ENCODE results near the gene PFKP.

DNA sequence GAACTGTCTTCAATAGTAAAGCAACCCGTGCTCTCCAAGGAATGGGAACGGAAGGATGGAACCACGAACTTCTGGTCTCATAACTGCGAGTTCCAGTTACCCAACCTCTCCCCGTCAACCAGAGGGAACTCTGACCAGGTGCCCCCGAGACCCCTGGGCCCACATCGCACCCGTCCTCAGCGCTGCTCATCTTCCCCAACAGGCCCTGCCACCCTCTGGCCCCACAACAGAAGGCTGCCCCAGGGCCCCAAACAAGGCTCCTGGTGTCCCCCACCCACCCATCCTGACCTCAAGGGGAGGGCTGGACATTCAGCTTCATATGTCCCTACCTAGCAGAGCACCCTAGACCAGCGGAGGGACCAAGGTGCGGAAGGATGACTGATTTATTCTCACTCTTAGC, 82.6 kb downstream of the PFKP start:
- TF ChIP-seq, protein P1, sequence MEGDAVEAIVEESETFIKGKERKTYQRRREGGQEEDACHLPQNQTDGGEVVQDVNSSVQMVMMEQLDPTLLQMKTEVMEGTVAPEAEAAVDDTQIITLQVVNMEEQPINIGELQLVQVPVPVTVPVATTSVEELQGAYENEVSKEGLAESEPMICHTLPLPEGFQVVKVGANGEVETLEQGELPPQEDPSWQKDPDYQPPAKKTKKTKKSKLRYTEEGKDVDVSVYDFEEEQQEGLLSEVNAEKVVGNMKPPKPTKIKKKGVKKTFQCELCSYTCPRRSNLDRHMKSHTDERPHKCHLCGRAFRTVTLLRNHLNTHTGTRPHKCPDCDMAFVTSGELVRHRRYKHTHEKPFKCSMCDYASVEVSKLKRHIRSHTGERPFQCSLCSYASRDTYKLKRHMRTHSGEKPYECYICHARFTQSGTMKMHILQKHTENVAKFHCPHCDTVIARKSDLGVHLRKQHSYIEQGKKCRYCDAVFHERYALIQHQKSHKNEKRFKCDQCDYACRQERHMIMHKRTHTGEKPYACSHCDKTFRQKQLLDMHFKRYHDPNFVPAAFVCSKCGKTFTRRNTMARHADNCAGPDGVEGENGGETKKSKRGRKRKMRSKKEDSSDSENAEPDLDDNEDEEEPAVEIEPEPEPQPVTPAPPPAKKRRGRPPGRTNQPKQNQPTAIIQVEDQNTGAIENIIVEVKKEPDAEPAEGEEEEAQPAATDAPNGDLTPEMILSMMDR (IDR thresholded peaks at IDR 0.05), result no peak
- no peak for TF ChIP-seq EP300 (IDR thresholded peaks at IDR 0.05)
